ENCODE measurements around the gene COL23A1.
"Not testable (repeated sequence)": the region's sequence is repeated elsewhere in the genome, so short reads cannot be mapped to it uniquely, and the experiment has no call there.

The COL23A1 gene

GRCh38 chr5:178207183-178207916 is 382.8 kb downstream of the COL23A1 start:
- no peak for DNase-seq (ENCODE audit: low spot score)

GRCh38 chr5:178206166-178207101 is 383.8 kb downstream of the COL23A1 start:
- DNase-seq (ENCODE audit: low spot score), result no peak

GRCh38 chr5:178205749-178206047 is 384.5 kb downstream of the COL23A1 start:
- no peak for DNase-seq (ENCODE audit: low spot score)

GRCh38 chr5:178204935-178205748 is 385.1 kb downstream of the COL23A1 start:
- peak; percentile 86 for DNase-seq (ENCODE audit: low spot score)

GRCh38 chr5:178204182-178204934 is 385.8 kb downstream of the COL23A1 start, which contains the start of gene HNRNPAB:
Gene HNRNPAB, plus strand, starts transcription at chr5:178204533. Its CDS starts 305 bp downstream, at chr5:178204838.
- peak; percentile 100 for DNase-seq (ENCODE audit: low spot score)

- peak; percentile 62 for DNase-seq (ENCODE audit: low spot score)
Measured at GRCh38 chr5:178203670-178204181, 386.5 kb downstream of the COL23A1 start.

GRCh38 chr5:178202541-178202940 is 387.7 kb downstream of the COL23A1 start:
- no peak for DNase-seq (ENCODE audit: low spot score)

- no peak for DNase-seq (ENCODE audit: low spot score)
Measured at GRCh38 chr5:178201927-178202235, 388.3 kb downstream of the COL23A1 start.

GRCh38 chr5:178201221-178201926 is 388.8 kb downstream of the COL23A1 start:
- DNase-seq (ENCODE audit: low spot score), result no peak

GRCh38 chr5:178199581-178200434 is 390.4 kb downstream of the COL23A1 start:
- DNase-seq (ENCODE audit: low spot score), result no peak

GRCh38 chr5:178198706-178199105 is 391.5 kb downstream of the COL23A1 start:
- DNase-seq (ENCODE audit: low spot score), result no peak

GRCh38 chr5:178198151-178198550 is 392.0 kb downstream of the COL23A1 start:
- not testable (repeated sequence) for DNase-seq (ENCODE audit: low spot score)

- DNase-seq (ENCODE audit: low spot score), result no peak
Measured at GRCh38 chr5:178196986-178197385, 393.2 kb downstream of the COL23A1 start.

- no peak for DNase-seq (ENCODE audit: low spot score)
Measured at GRCh38 chr5:178196281-178196812, 393.8 kb downstream of the COL23A1 start.

- DNase-seq (ENCODE audit: low spot score), result no peak
Measured at GRCh38 chr5:178194026-178194425, 396.2 kb downstream of the COL23A1 start.

GRCh38 chr5:178193251-178193809 is 396.9 kb downstream of the COL23A1 start:
- no peak for DNase-seq (ENCODE audit: low spot score)

- DNase-seq (ENCODE audit: low spot score), result no peak
Measured at GRCh38 chr5:178192787-178193186, 397.4 kb downstream of the COL23A1 start.

GRCh38 chr5:178192244-178192643 is 397.9 kb downstream of the COL23A1 start:
- no peak for DNase-seq (ENCODE audit: low spot score)

GRCh38 chr5:178191661-178192060 is 398.5 kb downstream of the COL23A1 start:
- no peak for DNase-seq (ENCODE audit: low spot score)

All from HuH-7.5 (cell line).